Right lobe of liver (tissue), 4 donors: ENCODE data around the gene CRYM.

Experiments used
- POLR2A ChIP-seq: fragments of 450-650 bp; IDR thresholded peaks from one replicate; pipeline ENCODE4 v1.6.1; 2017; ENCODE audit warnings: antibody characterized with exemption, mild to moderate bottlenecking
- TF ChIP-seq, protein P1 (sequence below), 4 donors: fragments of 200-600 bp in 3 of 4; fragments of 450-650 bp in 1 of 4; IDR thresholded peaks; one replicate each; pipeline versions ENCODE4 v1.5.1 to v1.8.0; 2016 to 2022; ENCODE audit warnings: antibody characterized with exemption in 4 of 4, mild to moderate bottlenecking in 2 of 4
- donor health status: DM: no; HTN: no; CAD: no.
- donor health status: DM: no; HTN: no; CAD: no.
- donor health status: DM: no; HTN: yes; CAD: no.

DNA sequence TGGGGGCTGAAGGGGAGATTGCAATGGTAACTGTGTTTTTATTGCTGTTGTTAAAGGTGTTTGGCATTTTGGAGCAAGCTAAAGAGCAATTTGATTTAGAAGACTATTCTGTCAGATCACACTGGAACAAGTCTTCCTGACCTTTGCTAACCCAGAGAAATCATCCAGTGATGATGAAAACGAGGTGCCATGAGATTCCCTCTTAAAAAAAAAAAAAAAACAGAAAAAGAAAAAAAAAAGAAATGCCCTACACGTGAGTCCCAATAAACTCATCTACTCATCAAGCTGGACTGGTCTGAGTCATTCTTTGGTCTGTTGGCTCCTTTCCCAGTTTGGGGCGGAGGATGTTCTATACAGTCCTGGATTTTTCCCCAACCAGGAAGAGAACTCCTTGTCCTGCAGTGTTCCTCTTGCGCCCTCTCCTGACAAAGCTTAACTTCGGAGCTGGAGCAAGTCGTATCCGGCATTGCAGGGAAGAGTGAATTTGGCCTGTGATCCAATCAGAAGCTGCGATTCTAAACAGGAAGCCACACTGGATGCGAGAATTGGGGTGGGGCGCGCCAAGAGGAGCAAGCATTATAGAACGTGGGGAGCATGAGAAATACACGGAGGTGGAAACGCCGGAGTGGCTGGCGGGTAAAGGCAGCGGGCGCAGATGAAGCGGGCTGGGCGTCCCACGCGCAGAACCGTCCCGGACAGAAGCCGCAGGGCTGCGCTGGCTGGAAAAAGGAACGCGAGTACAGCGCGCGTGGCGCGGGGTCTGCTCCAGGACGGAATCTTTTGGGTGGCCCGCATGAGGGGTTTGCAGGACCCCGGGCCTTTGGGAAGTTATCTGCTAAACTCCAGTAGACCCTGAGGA, 22.4 kb upstream of the CRYM start:
- peak; percentile 60 for TF ChIP-seq POLR2A
- TF ChIP-seq, protein P1, sequence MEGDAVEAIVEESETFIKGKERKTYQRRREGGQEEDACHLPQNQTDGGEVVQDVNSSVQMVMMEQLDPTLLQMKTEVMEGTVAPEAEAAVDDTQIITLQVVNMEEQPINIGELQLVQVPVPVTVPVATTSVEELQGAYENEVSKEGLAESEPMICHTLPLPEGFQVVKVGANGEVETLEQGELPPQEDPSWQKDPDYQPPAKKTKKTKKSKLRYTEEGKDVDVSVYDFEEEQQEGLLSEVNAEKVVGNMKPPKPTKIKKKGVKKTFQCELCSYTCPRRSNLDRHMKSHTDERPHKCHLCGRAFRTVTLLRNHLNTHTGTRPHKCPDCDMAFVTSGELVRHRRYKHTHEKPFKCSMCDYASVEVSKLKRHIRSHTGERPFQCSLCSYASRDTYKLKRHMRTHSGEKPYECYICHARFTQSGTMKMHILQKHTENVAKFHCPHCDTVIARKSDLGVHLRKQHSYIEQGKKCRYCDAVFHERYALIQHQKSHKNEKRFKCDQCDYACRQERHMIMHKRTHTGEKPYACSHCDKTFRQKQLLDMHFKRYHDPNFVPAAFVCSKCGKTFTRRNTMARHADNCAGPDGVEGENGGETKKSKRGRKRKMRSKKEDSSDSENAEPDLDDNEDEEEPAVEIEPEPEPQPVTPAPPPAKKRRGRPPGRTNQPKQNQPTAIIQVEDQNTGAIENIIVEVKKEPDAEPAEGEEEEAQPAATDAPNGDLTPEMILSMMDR (IDR thresholded peaks at IDR 0.05): peak; percentile 80 to 89 (median 88)
